ENCODE results near the gene A1CF.
"Not testable (repeated sequence)": the region's sequence is repeated elsewhere in the genome, so short reads cannot be mapped to it uniquely, and the experiment has no call there.

Gene A1CF

GRCh38 chr10:50885097-50885859, at the start of gene A1CF:
A1CF (minus strand) TSS chr10:50885627; CDS start chr10:50859940, 25,687 bp downstream.
- no peak for DNase-seq (ENCODE audit: low read depth)

- no peak for DNase-seq (ENCODE audit: low read depth)
Observed at GRCh38 chr10:50931948-50932431, 46.6 kb upstream of the A1CF start.

GRCh38 chr10:50929670-50930069, 44.2 kb upstream of the A1CF start:
- no peak for DNase-seq (ENCODE audit: low read depth)

GRCh38 chr10:50928190-50928552, 42.7 kb upstream of the A1CF start:
- no peak for DNase-seq (ENCODE audit: low read depth)

- DNase-seq (ENCODE audit: low read depth): no peak
Observed at GRCh38 chr10:50927522-50928189, 42.2 kb upstream of the A1CF start.

GRCh38 chr10:50923471-50923870, 38.0 kb upstream of the A1CF start:
- not testable (repeated sequence) for DNase-seq (ENCODE audit: low read depth)

GRCh38 chr10:50919010-50919409, 33.6 kb upstream of the A1CF start:
- peak; percentile 28 for DNase-seq (ENCODE audit: low read depth)

- no peak for DNase-seq (ENCODE audit: low read depth)
Observed at GRCh38 chr10:50918529-50918928, 33.1 kb upstream of the A1CF start.

- DNase-seq (ENCODE audit: low read depth): peak; percentile 37
Observed at GRCh38 chr10:50917486-50917885, 32.1 kb upstream of the A1CF start.

GRCh38 chr10:50909334-50910014, 24.0 kb upstream of the A1CF start:
- DNase-seq (ENCODE audit: low read depth): no peak

- DNase-seq (ENCODE audit: low read depth): no peak
Observed at GRCh38 chr10:50908366-50908765, 22.9 kb upstream of the A1CF start.

GRCh38 chr10:50905797-50906196, 20.4 kb upstream of the A1CF start:
- not testable (repeated sequence) for DNase-seq (ENCODE audit: low read depth)

GRCh38 chr10:50896721-50897120, 11.3 kb upstream of the A1CF start:
- DNase-seq (ENCODE audit: low read depth): no peak

GRCh38 chr10:50894312-50894711, 8.9 kb upstream of the A1CF start:
- DNase-seq (ENCODE audit: low read depth): no peak

- no peak for DNase-seq (ENCODE audit: low read depth)
Observed at GRCh38 chr10:50892467-50892866, 7.0 kb upstream of the A1CF start.

GRCh38 chr10:50884302-50884701, 1.1 kb downstream of the A1CF start:
- DNase-seq (ENCODE audit: low read depth): no peak

- no peak for DNase-seq (ENCODE audit: low read depth)
Observed at GRCh38 chr10:50883629-50884028, 1.8 kb downstream of the A1CF start.

- no peak for DNase-seq (ENCODE audit: low read depth)
Observed at GRCh38 chr10:50882540-50882983, 2.9 kb downstream of the A1CF start.

GRCh38 chr10:50881046-50881445, 4.4 kb downstream of the A1CF start:
- not testable (repeated sequence) for DNase-seq (ENCODE audit: low read depth)

GRCh38 chr10:50876429-50876828, 9.0 kb downstream of the A1CF start:
- no peak for DNase-seq (ENCODE audit: low read depth)

- DNase-seq (ENCODE audit: low read depth): no peak
Observed at GRCh38 chr10:50874723-50875122, 10.7 kb downstream of the A1CF start.

GRCh38 chr10:50866317-50866716, 19.1 kb downstream of the A1CF start:
- DNase-seq (ENCODE audit: low read depth): no peak

- DNase-seq (ENCODE audit: low read depth): no peak
Observed at GRCh38 chr10:50862719-50863118, 22.7 kb downstream of the A1CF start.
